Left lung (tissue), 10 donors: ENCODE results near the gene COL18A1. TPM values are rescaled to one million over a fixed set of nuclear protein-coding genes. Genes with fewer than 3 reads are reported as not detected.

ENCODE experiments used
- ATAC-seq: fragments of 200-7000 bp; cut with Tn5 transposase; one replicate; pipeline ENCODE4 v1.9.1; 2020; ENCODE audit warnings: moderate library complexity
- DNase-seq, 4 donors: peaks; one replicate each; pipeline ENCODE4 v3.0.0-alpha.2; 2013 to 2020
- H3K27ac ChIP-seq, 2 donors: fragments of 200-600 bp; sonication (generic) in 1 of 2; one replicate each; pipeline versions ENCODE4 v1.5.0 to v1.8.0; 2020 to 2021
- H3K27me3 ChIP-seq, 2 donors: fragments of 200-600 bp; sonication (generic) in 1 of 2; one replicate each; pipeline versions ENCODE4 v1.5.0 to v1.8.0; 2020 to 2021
- H3K36me3 ChIP-seq, 2 donors: fragments of 200-600 bp; sonication (generic) in 1 of 2; one replicate each; pipeline versions ENCODE4 v1.5.0 to v1.8.0; 2020 to 2021
- H3K4me1 ChIP-seq, 2 donors: fragments of 200-600 bp; one replicate each; pipeline ENCODE4 v1.8.0; 2021
- H3K4me3 ChIP-seq, 2 donors: fragments of 200-600 bp; sonication (generic) in 1 of 2; one replicate each; pipeline versions ENCODE4 v1.5.0 to v1.8.0; 2020 to 2021; ENCODE audit warnings: mild to moderate bottlenecking in 1 of 2
- H3K9me3 ChIP-seq, 2 donors: fragments of 200-600 bp; sonication (generic) in 1 of 2; one replicate each; pipeline versions ENCODE4 v1.5.0 to v1.8.0; 2020 to 2021
- intact Hi-C, 2 donors: fragments of 100-400 bp; cut with DNase I; formaldehyde crosslinking; loops; one replicate each; pipeline versions ENCODE4 v1.11.2 to v1.14.2; 2022
- polyA plus RNA-seq, 6 donors: library from polyadenylated mRNA; unstranded; fragments of 120-200 nt; gene quantifications; one replicate each; pipeline ENCODE4 v1.2.1, GENCODE V29; 2013; ENCODE audit not compliant: insufficient read length in 6 of 6
- total RNA-seq, 2 donors: library from RNA; stranded (reverse); fragmentation: NEBNext Ultra II Directional; extraction: Animal tissue kit (Norgen Biotek cat#: 25700); gene quantifications; one replicate each; pipeline ENCODE4 v1.2.1, GENCODE V29; 2021
- TF ChIP-seq, protein P1 (sequence below), 2 donors: fragments of 200-600 bp; sonication (generic) in 1 of 2; IDR thresholded peaks; one replicate each; pipeline versions ENCODE4 v1.5.0 to v1.8.0; 2021; ENCODE audit warnings: antibody characterized with exemption in 2 of 2
- donor health status: DM: no; HTN: yes; CAD: no.
- donor health status: DM: no; HTN: no; CAD: no.

The COL18A1 gene
- total and polyA plus RNA-seq, 8 donors = 39.3 to 90.2 (median 64.0) TPM

DNA sequence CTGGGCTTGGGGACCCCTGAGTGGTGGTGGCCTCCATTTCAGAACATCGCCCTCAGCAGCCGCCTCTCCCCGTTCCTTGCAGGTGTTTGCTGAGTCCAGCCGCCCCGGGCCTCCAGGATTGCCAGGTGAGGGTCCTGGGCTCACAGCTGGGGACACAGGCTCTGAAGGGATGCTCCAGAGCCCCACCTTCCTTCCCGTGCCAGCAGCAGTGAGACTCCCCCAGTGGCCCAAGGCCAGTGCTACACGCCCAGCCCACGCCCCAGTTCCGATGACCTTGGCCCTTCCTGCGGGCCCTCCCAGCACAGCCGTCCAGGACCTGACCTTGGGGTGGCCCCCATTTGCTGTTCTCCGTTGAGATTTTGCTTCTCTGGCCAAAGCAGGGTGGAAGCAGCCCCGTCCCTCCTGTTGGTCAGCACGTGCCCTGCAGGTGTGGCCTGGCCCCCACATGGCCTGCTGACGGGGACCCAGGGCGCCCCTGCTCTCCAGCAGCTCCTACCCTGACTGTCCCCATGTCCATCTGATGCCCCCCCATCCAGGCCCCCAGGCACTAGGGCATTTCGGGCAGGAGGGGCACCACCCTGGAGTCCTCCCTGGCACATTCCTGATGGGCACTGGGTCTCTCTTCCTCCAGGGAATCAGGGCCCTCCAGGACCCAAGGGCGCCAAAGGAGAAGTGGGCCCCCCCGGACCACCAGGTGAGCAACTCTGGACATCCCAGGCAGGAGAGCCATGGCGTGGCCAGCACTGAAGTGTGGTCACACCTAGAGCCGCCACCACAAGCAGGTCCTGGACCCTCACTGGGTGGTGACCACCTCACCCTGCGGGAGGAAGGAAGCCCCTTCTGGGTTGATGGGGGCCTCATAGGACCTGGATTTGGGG, 92.2 kb downstream of the COL18A1 start:
- H3K36me3 ChIP-seq = peaks cover 0 to 48% of the 10 kb centered on the region in 2 donors
- no peak overlapping the region for H3K27ac ChIP-seq
- DNase-seq (peak in 2 of 4 donors; percentile 30 to 67), ATAC-seq (no peak)
- TF ChIP-seq, protein P1, sequence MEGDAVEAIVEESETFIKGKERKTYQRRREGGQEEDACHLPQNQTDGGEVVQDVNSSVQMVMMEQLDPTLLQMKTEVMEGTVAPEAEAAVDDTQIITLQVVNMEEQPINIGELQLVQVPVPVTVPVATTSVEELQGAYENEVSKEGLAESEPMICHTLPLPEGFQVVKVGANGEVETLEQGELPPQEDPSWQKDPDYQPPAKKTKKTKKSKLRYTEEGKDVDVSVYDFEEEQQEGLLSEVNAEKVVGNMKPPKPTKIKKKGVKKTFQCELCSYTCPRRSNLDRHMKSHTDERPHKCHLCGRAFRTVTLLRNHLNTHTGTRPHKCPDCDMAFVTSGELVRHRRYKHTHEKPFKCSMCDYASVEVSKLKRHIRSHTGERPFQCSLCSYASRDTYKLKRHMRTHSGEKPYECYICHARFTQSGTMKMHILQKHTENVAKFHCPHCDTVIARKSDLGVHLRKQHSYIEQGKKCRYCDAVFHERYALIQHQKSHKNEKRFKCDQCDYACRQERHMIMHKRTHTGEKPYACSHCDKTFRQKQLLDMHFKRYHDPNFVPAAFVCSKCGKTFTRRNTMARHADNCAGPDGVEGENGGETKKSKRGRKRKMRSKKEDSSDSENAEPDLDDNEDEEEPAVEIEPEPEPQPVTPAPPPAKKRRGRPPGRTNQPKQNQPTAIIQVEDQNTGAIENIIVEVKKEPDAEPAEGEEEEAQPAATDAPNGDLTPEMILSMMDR (IDR thresholded peaks at IDR 0.05) = no peak
- no peaks in the 10 kb centered on the region for H3K27me3 ChIP-seq
- H3K4me1 ChIP-seq = no peaks in the 10 kb centered on the region
- no peaks in the 10 kb centered on the region for H3K9me3 ChIP-seq
- no peak overlapping the region for H3K4me3 ChIP-seq
- intact Hi-C loops = no loop called here

- DNase-seq (peak in 2 of 4 donors; percentile 22 to 63), ATAC-seq (no peak)
- Histone ChIP-seq H3K27me3 (no peaks in the 10 kb centered on the region), H3K4me3 (no peak overlapping the region), H3K36me3 (peaks cover 0 to 48% of the 10 kb centered on the region in 2 donors), H3K9me3 (no peaks in the 10 kb centered on the region), H3K4me1 (no peaks in the 10 kb centered on the region), H3K27ac (no peak overlapping the region)
- intact Hi-C loops = no loop called here
- TF ChIP-seq, protein P1 (IDR thresholded peaks at IDR 0.05) = no peak
Measured at GRCh38 chr21:45497846-45498645, 93.1 kb downstream of the COL18A1 start.

DNA sequence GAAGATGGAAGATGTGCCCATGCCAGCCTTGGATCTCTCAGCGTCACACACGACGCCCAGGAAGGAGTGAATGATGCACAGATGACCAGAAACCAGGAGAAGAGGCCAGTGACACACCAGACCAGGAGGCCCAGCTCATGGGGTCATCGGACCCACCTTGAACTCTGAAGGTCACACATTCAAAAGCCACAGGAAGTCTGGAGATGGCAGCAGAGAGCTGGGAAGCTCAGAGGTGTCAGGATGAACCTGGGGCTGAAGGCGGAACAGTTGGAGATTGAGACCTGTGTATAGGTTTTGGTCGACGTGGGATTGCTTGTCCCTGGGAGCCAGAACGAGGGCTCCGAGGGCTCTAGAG, 93.7 kb downstream of the COL18A1 start:
- Histone ChIP-seq H3K4me1 (no peaks in the 10 kb centered on the region), H3K27ac (no peak overlapping the region), H3K4me3 (no peak overlapping the region), H3K27me3 (no peaks in the 10 kb centered on the region), H3K36me3 (peaks cover 0 to 48% of the 10 kb centered on the region in 2 donors), H3K9me3 (no peaks in the 10 kb centered on the region)
- no peak for ATAC-seq
- no peak for DNase-seq
- TF ChIP-seq, protein P1 (IDR thresholded peaks at IDR 0.05) = no peak
- intact Hi-C loops = no loop called here

GRCh38 chr21:45499201-45499750, 94.3 kb downstream of the COL18A1 start:
- intact Hi-C loops = no loop called here
- DNase-seq = peak in 2 of 4 donors; percentile 26 to 57
- H3K4me1 ChIP-seq = no peaks in the 10 kb centered on the region

More at GRCh38 chr21:45499201-45499750, 94.3 kb downstream of the COL18A1 start:
- Histone ChIP-seq H3K9me3 (no peaks in the 10 kb centered on the region), H3K36me3 (peaks cover 0 to 46% of the 10 kb centered on the region in 2 donors), H3K27me3 (no peaks in the 10 kb centered on the region), H3K4me3 (no peak overlapping the region), H3K27ac (no peak overlapping the region)
- ATAC-seq = no peak
- TF ChIP-seq, protein P1 (IDR thresholded peaks at IDR 0.05) = no peak
